ENCODE measurements around the gene DNASE1L1.

DNA sequence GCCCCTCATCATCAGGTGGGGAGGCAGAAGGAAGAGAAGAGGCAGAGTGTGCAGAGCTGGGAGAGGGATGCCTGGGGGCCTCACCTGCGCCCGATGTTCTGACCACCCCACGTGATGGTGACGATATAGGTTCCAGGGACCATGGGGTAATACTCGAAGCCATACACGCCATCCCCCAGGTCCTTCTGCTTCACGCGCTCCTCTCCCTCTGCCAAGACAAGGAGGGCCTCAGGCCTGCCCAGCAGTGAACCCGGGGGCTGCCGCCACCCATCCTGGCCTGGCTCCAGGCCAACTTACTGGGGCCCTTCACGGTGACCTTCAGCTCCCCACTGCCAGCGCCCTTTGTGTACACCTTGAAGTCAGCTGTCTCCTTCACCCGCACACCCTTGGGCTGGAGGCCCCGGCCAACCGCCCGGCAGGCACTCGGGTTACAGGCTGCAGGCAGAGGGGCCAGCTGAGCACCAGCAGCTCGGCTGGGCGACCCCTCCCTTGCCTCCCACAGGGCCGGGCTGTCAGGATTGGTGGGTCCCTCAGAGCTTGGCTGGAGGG, 43.9 kb downstream of the DNASE1L1 start:
- TF ChIP-seq EZH2 (IDR thresholded peaks at IDR 0.05; ENCODE audit: borderline replicate concordance, low read depth, low read length, poor library complexity, severe bottlenecking), result no peak
- TF ChIP-seq, protein P1, sequence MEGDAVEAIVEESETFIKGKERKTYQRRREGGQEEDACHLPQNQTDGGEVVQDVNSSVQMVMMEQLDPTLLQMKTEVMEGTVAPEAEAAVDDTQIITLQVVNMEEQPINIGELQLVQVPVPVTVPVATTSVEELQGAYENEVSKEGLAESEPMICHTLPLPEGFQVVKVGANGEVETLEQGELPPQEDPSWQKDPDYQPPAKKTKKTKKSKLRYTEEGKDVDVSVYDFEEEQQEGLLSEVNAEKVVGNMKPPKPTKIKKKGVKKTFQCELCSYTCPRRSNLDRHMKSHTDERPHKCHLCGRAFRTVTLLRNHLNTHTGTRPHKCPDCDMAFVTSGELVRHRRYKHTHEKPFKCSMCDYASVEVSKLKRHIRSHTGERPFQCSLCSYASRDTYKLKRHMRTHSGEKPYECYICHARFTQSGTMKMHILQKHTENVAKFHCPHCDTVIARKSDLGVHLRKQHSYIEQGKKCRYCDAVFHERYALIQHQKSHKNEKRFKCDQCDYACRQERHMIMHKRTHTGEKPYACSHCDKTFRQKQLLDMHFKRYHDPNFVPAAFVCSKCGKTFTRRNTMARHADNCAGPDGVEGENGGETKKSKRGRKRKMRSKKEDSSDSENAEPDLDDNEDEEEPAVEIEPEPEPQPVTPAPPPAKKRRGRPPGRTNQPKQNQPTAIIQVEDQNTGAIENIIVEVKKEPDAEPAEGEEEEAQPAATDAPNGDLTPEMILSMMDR (conservative IDR thresholded peaks at IDR 0.05; ENCODE audit: low read depth, low read length), result no peak

Data from A673 (cell line).